ENCODE measurements around the gene TXK.

Gene TXK

DNA sequence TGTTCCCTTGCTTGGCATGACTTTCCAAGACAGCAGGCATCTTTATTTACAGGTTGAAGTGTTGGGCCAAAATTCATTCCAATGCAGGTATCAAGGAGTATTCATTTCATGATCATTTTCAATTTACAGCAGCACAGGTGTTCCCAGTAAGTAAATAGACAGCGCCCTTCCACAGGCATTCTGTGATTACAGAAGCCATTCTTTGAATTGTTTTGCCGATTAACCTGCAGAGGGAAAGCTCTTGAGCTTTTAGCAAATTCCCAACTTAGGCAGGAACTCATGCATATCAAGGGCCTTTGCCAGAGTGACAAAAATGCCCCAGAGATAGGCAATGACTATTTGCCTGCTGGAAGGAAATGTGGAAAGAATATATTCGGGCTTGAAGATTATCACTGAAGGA, 6.8 kb downstream of the TXK start:
- Mint-ChIP-seq H3K27ac (peak overlapping the region; percentile 71), H3K27me3 (ENCODE audit: low read depth) (no peaks in the 10 kb centered on the region), H3K36me3 (ENCODE audit: low read depth) (peaks cover 10% of the 10 kb centered on the region), H3K4me3 (peak overlapping the region; percentile 63), H3K4me1 (ENCODE audit: low read depth) (peaks cover 43% of the 10 kb centered on the region), H3K9me3 (no peaks in the 10 kb centered on the region)
- no peak for DNase-seq (ENCODE audit: low spot score)

DNA sequence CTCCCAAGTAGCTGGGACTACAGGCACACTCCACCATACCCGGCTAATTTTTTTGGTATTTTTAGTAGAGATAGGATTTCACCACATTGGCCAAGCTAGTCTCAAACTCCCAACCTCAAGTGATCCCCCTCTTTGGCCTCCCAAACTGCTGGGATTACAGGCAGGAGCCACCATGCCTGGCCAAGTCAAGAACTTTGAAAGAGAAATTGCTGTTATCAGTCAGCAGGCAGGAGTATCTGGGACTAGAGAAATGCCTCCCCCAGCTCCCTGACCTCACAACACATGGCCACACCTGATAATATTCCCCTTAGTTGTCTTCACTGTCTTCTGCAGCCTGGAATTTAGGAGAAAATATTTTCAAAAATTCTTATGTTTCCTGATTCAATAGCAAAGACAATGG, 7.4 kb downstream of the TXK start:
- DNase-seq (ENCODE audit: low spot score), result no peak
- peaks cover 8% of the 10 kb centered on the region for H3K36me3 Mint-ChIP-seq (ENCODE audit: low read depth)
- no peaks in the 10 kb centered on the region for H3K27me3 Mint-ChIP-seq (ENCODE audit: low read depth)
- no peak overlapping the region for H3K4me3 Mint-ChIP-seq
- H3K27ac Mint-ChIP-seq, result no peak overlapping the region
- peaks cover 41% of the 10 kb centered on the region for H3K4me1 Mint-ChIP-seq (ENCODE audit: low read depth)
- no peaks in the 10 kb centered on the region for H3K9me3 Mint-ChIP-seq

DNA sequence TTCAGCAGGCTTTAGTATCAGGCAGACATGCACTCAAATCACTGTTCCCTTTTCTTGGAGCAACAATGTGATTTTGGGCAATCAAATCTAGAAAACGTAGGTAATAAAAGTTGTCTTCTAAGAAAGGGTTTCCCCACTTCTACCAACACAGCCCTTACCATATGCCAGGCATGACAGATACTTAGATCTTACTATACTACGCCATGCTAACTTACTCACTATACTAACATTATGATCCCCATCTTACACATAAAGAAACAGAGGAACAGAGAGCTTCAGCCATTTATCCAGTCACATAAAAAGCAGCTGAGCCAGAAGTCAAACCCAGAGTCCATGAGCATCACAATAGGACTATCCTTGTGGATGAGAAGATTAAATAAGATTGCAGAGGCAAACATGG, 9.2 kb downstream of the TXK start:
- Mint-ChIP-seq H3K27me3 (ENCODE audit: low read depth) (no peaks in the 10 kb centered on the region), H3K4me3 (no peak overlapping the region), H3K4me1 (ENCODE audit: low read depth) (peaks cover 24% of the 10 kb centered on the region), H3K27ac (no peak overlapping the region), H3K36me3 (ENCODE audit: low read depth) (peaks cover 4% of the 10 kb centered on the region), H3K9me3 (no peaks in the 10 kb centered on the region)
- no peak for DNase-seq (ENCODE audit: low spot score)

DNA sequence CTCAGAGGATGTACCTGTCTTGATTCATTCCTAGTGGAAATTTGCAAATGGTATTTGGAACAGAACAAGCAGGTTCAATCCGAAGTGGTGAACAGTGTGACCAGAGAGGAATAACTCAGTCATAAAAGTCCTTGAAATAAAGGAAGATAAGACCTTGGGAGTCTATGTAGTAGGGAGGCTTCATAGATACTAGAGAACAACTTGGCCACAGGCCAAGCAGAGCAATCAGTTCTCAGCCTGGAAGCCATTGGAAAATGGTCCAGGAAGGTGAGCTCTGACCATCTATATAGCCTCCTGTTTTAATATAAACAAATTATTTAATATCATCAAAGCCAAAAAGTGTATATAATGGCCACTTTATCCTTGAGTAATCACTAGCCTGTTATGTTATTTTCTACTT, 11.3 kb downstream of the TXK start:
- Mint-ChIP-seq H3K4me3 (no peak overlapping the region), H3K9me3 (no peaks in the 10 kb centered on the region), H3K27ac (no peak overlapping the region), H3K36me3 (ENCODE audit: low read depth) (no peaks in the 10 kb centered on the region), H3K27me3 (ENCODE audit: low read depth) (no peaks in the 10 kb centered on the region), H3K4me1 (ENCODE audit: low read depth) (peaks cover 17% of the 10 kb centered on the region)
- DNase-seq (ENCODE audit: low spot score), result no peak

DNA sequence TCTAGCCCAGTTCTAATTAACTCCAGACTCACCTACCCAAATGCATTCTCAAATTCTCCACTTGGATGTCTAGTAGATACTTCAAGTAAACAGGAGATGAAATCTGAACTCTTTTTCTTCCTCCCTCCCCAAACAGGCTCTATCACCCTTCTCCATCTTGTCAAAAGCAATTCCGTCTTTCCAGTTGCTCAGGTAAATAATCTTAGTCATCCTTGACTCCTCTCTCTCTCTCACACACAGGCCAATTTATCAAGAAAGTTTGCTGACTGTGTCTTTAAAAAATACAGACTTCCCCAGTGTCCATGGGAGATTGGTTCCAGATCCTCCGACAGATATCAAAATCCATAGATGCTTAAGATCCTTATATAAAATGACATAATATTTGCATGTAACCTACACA, 12.9 kb downstream of the TXK start:
- DNase-seq (ENCODE audit: low spot score), result no peak
- peaks cover 8% of the 10 kb centered on the region for H3K4me1 Mint-ChIP-seq (ENCODE audit: low read depth)
- H3K4me3 Mint-ChIP-seq, result no peak overlapping the region

DNA sequence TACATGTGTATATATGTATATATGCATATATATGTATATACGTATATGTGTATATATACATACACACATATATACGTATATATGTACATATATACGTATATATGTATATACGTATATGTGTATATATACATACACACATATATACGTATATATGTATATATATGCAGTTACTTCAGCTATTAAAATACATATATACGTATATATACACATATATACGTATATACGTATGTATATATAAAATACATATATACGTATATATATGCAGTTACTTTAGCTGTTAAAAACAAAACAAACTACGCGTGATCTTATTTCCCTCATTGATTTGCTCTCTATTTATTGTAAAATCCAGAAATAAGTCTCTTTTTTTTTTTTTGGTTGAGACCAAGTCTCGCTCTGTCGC, 13.9 kb downstream of the TXK start:
- no peak for DNase-seq (ENCODE audit: low spot score)
- no peaks in the 10 kb centered on the region for H3K9me3 Mint-ChIP-seq
- no peak overlapping the region for H3K27ac Mint-ChIP-seq
- H3K36me3 Mint-ChIP-seq (ENCODE audit: low read depth), result no peaks in the 10 kb centered on the region
- no peaks in the 10 kb centered on the region for H3K27me3 Mint-ChIP-seq (ENCODE audit: low read depth)
- H3K4me3 Mint-ChIP-seq, result no peak overlapping the region
- peaks cover 8% of the 10 kb centered on the region for H3K4me1 Mint-ChIP-seq (ENCODE audit: low read depth)

More for the DNA sequence above, 12.9 kb downstream of the TXK start:
- no peaks in the 10 kb centered on the region for H3K36me3 Mint-ChIP-seq (ENCODE audit: low read depth)
- no peaks in the 10 kb centered on the region for H3K27me3 Mint-ChIP-seq (ENCODE audit: low read depth)
- H3K27ac Mint-ChIP-seq, result no peak overlapping the region
- no peaks in the 10 kb centered on the region for H3K9me3 Mint-ChIP-seq

DNA sequence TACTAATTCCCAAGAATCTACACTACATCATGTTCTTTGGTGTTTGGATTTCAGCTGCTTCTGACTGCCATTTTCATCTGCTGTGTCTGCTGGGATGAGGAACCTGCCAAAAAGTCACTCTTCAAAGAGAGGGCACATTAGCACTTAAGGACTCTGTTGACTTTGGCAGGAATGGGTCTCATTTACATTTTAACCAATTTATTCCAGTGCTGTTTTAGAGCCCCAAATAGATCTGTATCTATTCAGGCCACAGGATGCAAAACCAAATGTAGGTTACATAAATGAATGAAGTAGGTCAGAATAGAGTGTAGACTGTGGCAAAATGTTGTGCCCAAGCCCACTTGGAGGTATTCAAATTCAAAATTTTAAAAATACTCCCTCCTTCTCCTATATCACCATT, 14.4 kb downstream of the TXK start:
- no peak for DNase-seq (ENCODE audit: low spot score)
- Mint-ChIP-seq H3K9me3 (no peaks in the 10 kb centered on the region), H3K4me3 (no peak overlapping the region), H3K36me3 (ENCODE audit: low read depth) (no peaks in the 10 kb centered on the region), H3K27ac (no peak overlapping the region), H3K27me3 (ENCODE audit: low read depth) (no peaks in the 10 kb centered on the region), H3K4me1 (ENCODE audit: low read depth) (peaks cover 8% of the 10 kb centered on the region)

DNA sequence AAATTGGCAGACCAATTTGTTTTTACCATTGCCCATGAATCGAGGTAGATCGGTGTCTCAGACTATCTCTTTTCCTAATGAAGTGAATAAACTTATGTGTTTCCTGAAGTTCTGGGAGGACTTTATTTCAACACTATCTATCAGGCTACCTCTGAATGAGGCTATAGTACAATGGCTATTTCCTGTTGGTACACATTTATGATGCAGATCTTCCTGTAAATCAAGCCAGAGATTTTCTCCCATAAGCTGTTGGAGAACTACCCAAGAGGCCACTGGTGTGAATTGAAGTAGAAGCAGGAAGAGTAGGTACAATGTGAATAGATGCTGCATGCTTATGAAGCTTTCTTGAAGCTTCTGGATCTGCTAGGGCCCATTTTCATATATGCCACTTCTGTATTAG, 16.0 kb downstream of the TXK start:
- peaks cover 8% of the 10 kb centered on the region for H3K4me1 Mint-ChIP-seq (ENCODE audit: low read depth)
- H3K36me3 Mint-ChIP-seq (ENCODE audit: low read depth), result no peaks in the 10 kb centered on the region

DNA sequence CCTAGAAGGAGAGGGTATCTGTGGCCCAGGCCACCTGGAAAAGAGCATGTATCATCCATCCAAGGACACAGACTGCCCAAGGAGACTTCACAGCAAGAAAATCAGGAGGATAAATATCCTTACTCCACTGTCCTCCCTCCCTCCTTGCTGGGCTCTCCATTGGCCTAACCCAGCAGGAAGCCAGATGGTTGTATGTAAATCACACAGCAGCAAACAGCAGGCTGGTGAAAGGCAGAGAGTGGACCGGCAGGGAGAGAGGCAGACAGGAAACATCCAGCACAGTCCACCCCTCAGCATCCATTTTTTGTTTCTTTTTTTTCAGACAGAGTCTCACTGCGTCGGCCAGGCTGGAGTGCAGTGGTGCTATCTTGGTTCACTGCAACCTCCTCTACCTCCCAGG, 17.5 kb downstream of the TXK start:
- Mint-ChIP-seq H3K4me3 (no peak overlapping the region), H3K27ac (no peak overlapping the region), H3K9me3 (no peaks in the 10 kb centered on the region), H3K4me1 (ENCODE audit: low read depth) (peaks cover 12% of the 10 kb centered on the region), H3K27me3 (ENCODE audit: low read depth) (no peaks in the 10 kb centered on the region), H3K36me3 (ENCODE audit: low read depth) (no peaks in the 10 kb centered on the region)
- no peak for DNase-seq (ENCODE audit: low spot score)

More for the DNA sequence above, 16.0 kb downstream of the TXK start:
- H3K27me3 Mint-ChIP-seq (ENCODE audit: low read depth), result no peaks in the 10 kb centered on the region
- H3K27ac Mint-ChIP-seq, result no peak overlapping the region
- no peak overlapping the region for H3K4me3 Mint-ChIP-seq
- no peaks in the 10 kb centered on the region for H3K9me3 Mint-ChIP-seq
- DNase-seq (ENCODE audit: low spot score), result no peak

DNA sequence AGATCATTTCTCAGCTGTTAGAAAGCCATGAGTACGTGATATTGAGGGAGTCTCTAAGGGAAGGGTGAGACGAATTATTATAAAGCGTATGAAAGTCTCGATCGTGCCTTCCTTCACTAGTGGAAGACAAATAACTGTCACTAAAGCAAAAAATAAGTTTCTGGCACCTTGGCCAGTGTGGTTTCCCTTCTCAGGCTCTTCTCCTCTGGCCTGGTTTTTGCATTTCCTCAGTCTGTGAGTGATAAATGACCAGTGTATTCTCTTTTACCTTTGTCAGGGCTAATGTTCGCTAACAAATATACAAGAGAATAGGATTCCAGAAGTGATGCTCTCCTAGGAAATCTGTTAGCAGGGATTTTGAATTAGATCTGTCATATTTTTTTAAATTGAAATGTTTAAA, 19.6 kb downstream of the TXK start:
- Mint-ChIP-seq H3K4me3 (no peak overlapping the region), H3K27me3 (ENCODE audit: low read depth) (no peaks in the 10 kb centered on the region), H3K4me1 (ENCODE audit: low read depth) (peaks cover 14% of the 10 kb centered on the region), H3K9me3 (no peaks in the 10 kb centered on the region), H3K36me3 (ENCODE audit: low read depth) (no peaks in the 10 kb centered on the region), H3K27ac (no peak overlapping the region)
- DNase-seq (ENCODE audit: low spot score), result no peak

DNA sequence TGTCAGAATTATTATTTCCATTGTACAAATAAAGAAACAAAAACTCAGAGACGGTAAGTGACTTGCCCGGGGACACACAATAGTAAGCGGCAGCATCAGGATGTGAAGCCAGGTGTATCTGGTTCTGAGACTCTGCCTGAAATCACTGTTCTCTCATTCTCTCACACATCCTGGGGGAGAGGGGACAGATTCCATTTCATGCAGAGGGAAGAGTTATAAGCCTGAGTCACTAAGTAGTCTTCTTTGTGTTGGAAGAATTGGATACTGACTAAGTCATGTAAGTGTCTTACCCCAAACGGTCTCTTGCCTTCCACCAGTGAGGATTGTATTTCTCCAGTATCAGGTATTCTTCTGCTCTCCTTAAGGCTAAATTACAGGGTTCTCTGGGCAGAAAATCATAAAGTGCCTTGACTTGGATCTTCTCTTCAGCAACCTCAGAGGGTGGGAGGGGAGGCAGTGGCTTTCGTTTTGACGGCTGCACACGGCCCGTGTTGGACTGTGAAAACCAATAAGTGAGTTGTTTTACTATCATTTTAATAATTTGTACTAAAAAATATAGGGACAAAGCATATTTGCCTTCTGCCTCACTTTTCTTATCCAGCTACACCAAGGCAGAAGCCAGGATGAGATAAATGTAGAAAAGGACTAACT, 21.9 kb downstream of the TXK start:
- DNase-seq (ENCODE audit: low spot score), result no peak
- H3K27me3 Mint-ChIP-seq (ENCODE audit: low read depth), result no peaks in the 10 kb centered on the region
- no peak overlapping the region for H3K4me3 Mint-ChIP-seq
- no peaks in the 10 kb centered on the region for H3K36me3 Mint-ChIP-seq (ENCODE audit: low read depth)
- no peaks in the 10 kb centered on the region for H3K9me3 Mint-ChIP-seq
- no peak overlapping the region for H3K27ac Mint-ChIP-seq
- H3K4me1 Mint-ChIP-seq (ENCODE audit: low read depth), result peaks cover 6% of the 10 kb centered on the region

DNA sequence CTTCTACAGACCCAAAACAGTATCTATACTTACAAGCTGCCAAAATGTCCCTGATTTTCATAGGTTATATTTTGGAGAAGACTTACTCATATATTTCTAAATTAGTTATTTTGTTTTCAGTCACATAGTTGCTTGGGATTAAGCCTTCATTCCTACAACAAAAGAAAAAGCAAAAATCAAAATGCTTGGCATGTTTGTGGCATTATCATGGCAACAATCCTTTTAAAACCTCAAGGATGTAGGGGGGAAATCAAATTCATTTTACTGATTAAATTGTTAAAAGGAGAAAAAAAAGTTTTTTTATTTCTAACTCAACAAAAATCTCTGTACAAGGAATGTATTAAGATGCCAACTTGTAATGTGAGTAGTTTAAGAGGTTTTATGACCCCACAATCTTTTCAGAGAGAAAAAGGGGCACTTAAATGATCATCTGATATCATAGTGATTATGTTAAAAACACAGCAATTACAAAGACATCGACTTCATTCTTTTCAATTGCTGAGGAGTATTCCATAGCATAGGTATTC, 23.5 kb downstream of the TXK start:
- no peak overlapping the region for H3K27ac Mint-ChIP-seq
- peaks cover 8% of the 10 kb centered on the region for H3K4me1 Mint-ChIP-seq (ENCODE audit: low read depth)
- DNase-seq (ENCODE audit: low spot score), result no peak
- no peaks in the 10 kb centered on the region for H3K27me3 Mint-ChIP-seq (ENCODE audit: low read depth)
- H3K9me3 Mint-ChIP-seq, result no peaks in the 10 kb centered on the region
- H3K36me3 Mint-ChIP-seq (ENCODE audit: low read depth), result no peaks in the 10 kb centered on the region
- H3K4me3 Mint-ChIP-seq, result no peak overlapping the region

DNA sequence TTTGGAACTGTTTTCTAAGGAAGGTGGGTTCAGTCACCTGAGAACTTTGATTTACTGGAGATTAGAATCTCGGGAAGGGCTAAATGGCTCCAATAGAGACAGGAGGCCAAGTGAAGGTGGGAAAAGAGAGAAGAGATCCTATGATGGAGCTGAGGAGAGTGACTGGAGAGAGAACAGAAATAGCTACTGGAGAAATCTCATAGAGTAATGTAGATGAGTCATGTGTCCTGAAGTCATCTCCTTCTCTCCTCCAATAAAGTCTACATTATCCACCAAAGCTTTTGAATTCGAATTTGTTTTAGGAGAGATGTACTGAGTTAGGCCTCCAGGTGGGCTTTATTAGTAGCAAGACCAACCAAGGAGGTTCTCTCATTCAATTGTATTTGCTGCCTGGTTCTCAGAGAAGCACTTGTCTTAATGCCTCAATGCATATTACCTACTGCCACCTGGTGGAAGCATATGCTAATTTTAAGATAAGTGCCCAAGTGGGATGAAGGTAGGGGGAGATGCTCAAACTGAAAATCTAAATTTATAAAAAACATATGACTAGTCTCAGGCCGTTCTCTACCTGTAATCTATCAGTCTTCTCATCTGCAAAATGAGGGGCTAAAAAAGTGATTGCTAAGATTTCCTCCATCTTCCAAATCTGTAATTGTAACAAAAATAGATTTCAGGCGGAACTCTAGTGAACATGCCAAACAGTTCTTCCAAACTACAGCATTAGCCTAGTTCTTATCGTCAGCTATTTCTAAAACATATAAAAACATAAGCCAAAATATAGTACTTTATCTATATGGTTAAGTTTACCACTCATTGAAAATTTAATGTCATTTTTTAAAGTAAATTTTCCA, 24.4 kb downstream of the TXK start:
- H3K27ac Mint-ChIP-seq, result no peak overlapping the region
- H3K36me3 Mint-ChIP-seq (ENCODE audit: low read depth), result peaks cover 2% of the 10 kb centered on the region
- H3K4me3 Mint-ChIP-seq, result no peak overlapping the region
- H3K4me1 Mint-ChIP-seq (ENCODE audit: low read depth), result peaks cover 10% of the 10 kb centered on the region
- H3K9me3 Mint-ChIP-seq, result no peaks in the 10 kb centered on the region
- no peak for DNase-seq (ENCODE audit: low spot score)
- H3K27me3 Mint-ChIP-seq (ENCODE audit: low read depth), result no peaks in the 10 kb centered on the region

DNA sequence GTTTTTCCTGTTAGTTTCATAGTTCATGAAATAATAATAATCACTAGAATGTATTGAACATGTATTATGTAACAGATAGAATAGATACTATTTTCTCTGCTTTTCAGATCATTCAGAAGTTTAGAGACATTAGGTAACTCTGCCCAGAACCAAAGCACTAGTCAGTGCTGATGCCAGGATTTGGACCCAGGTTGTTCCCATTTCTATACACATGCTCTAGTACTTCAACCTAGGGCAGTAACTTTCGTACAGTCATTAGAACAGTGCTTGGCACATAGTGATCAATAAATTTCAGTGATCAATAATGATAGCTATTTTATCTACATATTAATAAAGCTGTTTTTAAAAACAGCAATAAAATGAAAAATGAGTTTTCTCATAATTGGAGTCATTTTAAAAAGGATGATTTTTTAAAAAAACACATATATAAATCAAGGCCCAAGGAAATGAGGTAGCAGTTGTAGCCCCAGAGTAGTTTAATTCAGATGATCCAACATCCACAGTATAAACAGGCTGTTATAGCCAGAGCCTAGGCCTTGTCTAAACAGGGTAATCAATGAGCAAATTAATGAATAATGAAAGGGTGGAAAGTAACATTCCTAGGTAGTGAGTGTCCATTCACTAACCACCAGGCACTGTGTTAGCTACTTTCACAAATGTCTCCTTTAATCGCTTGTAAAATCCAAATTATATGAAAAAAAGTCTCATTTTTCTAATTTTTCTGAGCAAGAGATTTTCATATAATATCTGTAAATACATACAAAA, 25.6 kb downstream of the TXK start:
- peaks cover 14% of the 10 kb centered on the region for H3K4me1 Mint-ChIP-seq (ENCODE audit: low read depth)
- no peaks in the 10 kb centered on the region for H3K9me3 Mint-ChIP-seq
- DNase-seq (ENCODE audit: low spot score), result no peak
- peaks cover 5% of the 10 kb centered on the region for H3K36me3 Mint-ChIP-seq (ENCODE audit: low read depth)
- H3K27ac Mint-ChIP-seq, result no peak overlapping the region
- no peaks in the 10 kb centered on the region for H3K27me3 Mint-ChIP-seq (ENCODE audit: low read depth)
- no peak overlapping the region for H3K4me3 Mint-ChIP-seq
